OCI-LY1 (cell line): Measurements from ENCODE around the gene PIGX.

Experiments used
- H2AFZ ChIP-seq: fragments of 200-600 bp; sonication (generic), shearing (Covaris generic); 2 replicates; pipeline ENCODE4 v1.6.0; 2014; ENCODE audit warnings: antibody characterized with exemption, mild to moderate bottlenecking, low read length
- H3F3A ChIP-seq: fragments of 200-600 bp; sonication (generic), shearing (Covaris generic); 2 replicates; pipeline ENCODE4 v1.6.0; 2014; ENCODE audit warnings: mild to moderate bottlenecking, antibody characterized with exemption, low read length, moderate library complexity; ENCODE audit not compliant: insufficient read depth
- H3K27ac ChIP-seq: fragments of 200-600 bp; sonication (generic); 2 replicates; pipeline ENCODE4 v1.5.1; 2014; ENCODE audit warnings: low read length, mixed run types, mild to moderate bottlenecking, low read depth; ENCODE audit not compliant: poor library complexity, severe bottlenecking
- H3K27me3 ChIP-seq: fragments of 200-600 bp; sonication (generic); 2 replicates; pipeline ENCODE4 v1.6.0; 2014; ENCODE audit warnings: antibody characterized with exemption, mild to moderate bottlenecking, low read length, moderate library complexity; ENCODE audit not compliant: insufficient read depth
- H3K36me3 ChIP-seq: fragments of 200-600 bp; sonication (generic); 2 replicates; pipeline ENCODE4 v1.6.1; 2014; ENCODE audit warnings: mild to moderate bottlenecking, antibody characterized with exemption, low read length, moderate library complexity, mixed read lengths; ENCODE audit not compliant: insufficient read depth
- H3K4me1 ChIP-seq: fragments of 200-600 bp; sonication (generic); 2 replicates; pipeline ENCODE4 v1.5.1; 2014; ENCODE audit warnings: mild to moderate bottlenecking, low read length, moderate library complexity; ENCODE audit not compliant: insufficient read depth, severe bottlenecking
- H3K4me2 ChIP-seq: fragments of 200-600 bp; sonication (generic), shearing (Covaris generic); 2 replicates; pipeline ENCODE4 v1.6.1; 2014; ENCODE audit warnings: low read length
- H3K4me3 ChIP-seq: fragments of 200-600 bp; sonication (generic); 2 replicates; pipeline ENCODE4 v1.5.1; 2014; ENCODE audit warnings: low read length, low read depth, mild to moderate bottlenecking, mixed read lengths; ENCODE audit not compliant: poor library complexity, severe bottlenecking
- H3K79me2 ChIP-seq: fragments of 200-600 bp; shearing (Covaris generic); 2 replicates; pipeline ENCODE4 v1.6.1; 2016; ENCODE audit warnings: mixed run types, low read length, mixed read lengths; ENCODE audit not compliant: insufficient read depth
- H3K9ac ChIP-seq: fragments of 200-600 bp; sonication (generic), shearing (Covaris generic); 2 replicates; pipeline ENCODE4 v1.6.1; 2014; ENCODE audit warnings: mild to moderate bottlenecking, low read length, mixed read lengths
- H3K9me2 ChIP-seq: fragments of 200-600 bp; sonication (generic), shearing (Covaris generic); 2 replicates; pipeline ENCODE4 v1.6.1; 2014; ENCODE audit warnings: low read depth, mild to moderate bottlenecking, low read length, mixed read lengths
- H3K9me3 ChIP-seq: fragments of 200-600 bp; shearing (Covaris generic); 2 replicates; pipeline ENCODE4 v1.6.1; 2014; ENCODE audit warnings: low read length, mixed read lengths
- H4K20me1 ChIP-seq: fragments of 200-600 bp; sonication (generic), shearing (Covaris generic); 2 replicates; pipeline ENCODE4 v1.6.0; 2016; ENCODE audit warnings: mild to moderate bottlenecking, low read length; ENCODE audit not compliant: insufficient read depth
- EZH2 ChIP-seq: fragments of 200-600 bp; sonication (generic), shearing (Covaris generic); IDR thresholded peaks from 2 replicates; pipeline ENCODE4 v1.8.0; 2017; ENCODE audit warnings: borderline replicate concordance, mixed run types, mild to moderate bottlenecking, antibody characterized with exemption, low read length, moderate library complexity, mixed read lengths
- TF ChIP-seq, protein P1 (sequence below): fragments of 200-600 bp; sonication (generic), shearing (Covaris generic); IDR thresholded peaks from 2 replicates; pipeline ENCODE4 v1.5.1; 2017; ENCODE audit warnings: mild to moderate bottlenecking, antibody characterized with exemption, low read length, moderate library complexity, mixed read lengths

PIGX gene

GRCh38 chr3:196771067-196771466, 58.9 kb downstream of the PIGX start:
- Histone ChIP-seq H3K9ac (no peak overlapping the region), H3K9me3 (peaks cover 6% of the 10 kb centered on the region; the same call in 1 of the 2 replicates), H3K4me1 (peaks cover 9% of the 10 kb centered on the region), H3K4me2 (no peak overlapping the region), H2AFZ (no peak overlapping the region), H3K9me2 (no peaks in the 10 kb centered on the region), H3K27me3 (no peaks in the 10 kb centered on the region), H3K79me2 (peaks cover 93% of the 10 kb centered on the region), H3K4me3 (no peak overlapping the region), H3K36me3 (peaks cover 51% of the 10 kb centered on the region), H4K20me1 (no peaks in the 10 kb centered on the region), H3K27ac (no peak overlapping the region), H3F3A (no peaks in the 10 kb centered on the region)
- no peak for TF ChIP-seq EZH2
- TF ChIP-seq, protein P1, sequence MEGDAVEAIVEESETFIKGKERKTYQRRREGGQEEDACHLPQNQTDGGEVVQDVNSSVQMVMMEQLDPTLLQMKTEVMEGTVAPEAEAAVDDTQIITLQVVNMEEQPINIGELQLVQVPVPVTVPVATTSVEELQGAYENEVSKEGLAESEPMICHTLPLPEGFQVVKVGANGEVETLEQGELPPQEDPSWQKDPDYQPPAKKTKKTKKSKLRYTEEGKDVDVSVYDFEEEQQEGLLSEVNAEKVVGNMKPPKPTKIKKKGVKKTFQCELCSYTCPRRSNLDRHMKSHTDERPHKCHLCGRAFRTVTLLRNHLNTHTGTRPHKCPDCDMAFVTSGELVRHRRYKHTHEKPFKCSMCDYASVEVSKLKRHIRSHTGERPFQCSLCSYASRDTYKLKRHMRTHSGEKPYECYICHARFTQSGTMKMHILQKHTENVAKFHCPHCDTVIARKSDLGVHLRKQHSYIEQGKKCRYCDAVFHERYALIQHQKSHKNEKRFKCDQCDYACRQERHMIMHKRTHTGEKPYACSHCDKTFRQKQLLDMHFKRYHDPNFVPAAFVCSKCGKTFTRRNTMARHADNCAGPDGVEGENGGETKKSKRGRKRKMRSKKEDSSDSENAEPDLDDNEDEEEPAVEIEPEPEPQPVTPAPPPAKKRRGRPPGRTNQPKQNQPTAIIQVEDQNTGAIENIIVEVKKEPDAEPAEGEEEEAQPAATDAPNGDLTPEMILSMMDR, result no peak

DNA sequence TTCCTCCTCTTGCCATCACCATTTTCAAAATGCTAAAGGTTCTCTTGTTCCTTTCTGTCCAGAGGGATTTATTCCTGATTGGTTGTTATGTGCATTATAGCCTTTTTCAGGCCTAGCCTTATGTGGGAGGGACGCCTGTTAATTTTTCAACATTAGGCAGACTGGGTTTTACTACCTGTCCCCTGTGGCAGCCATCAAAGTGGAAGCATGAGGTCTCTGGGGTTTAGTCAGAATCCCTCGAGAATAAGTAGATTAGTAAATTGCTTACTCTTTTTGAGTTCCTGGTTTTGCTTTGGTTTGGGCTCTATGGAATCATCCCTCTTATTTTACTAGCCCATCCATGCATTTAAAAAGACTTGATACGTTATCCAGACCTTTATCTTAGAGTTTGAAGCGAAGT, 59.9 kb downstream of the PIGX start:
- Histone ChIP-seq H3K4me3 (no peak overlapping the region), H3K9me2 (no peaks in the 10 kb centered on the region), H3K36me3 (peaks cover 56% of the 10 kb centered on the region), H3K9ac (no peak overlapping the region), H3F3A (no peaks in the 10 kb centered on the region), H2AFZ (no peak overlapping the region), H3K4me1 (peaks cover 9% of the 10 kb centered on the region), H3K4me2 (no peak overlapping the region), H3K9me3 (peaks cover 14% of the 10 kb centered on the region), H3K27ac (no peak overlapping the region), H3K27me3 (no peaks in the 10 kb centered on the region), H3K79me2 (peaks cover 93% of the 10 kb centered on the region), H4K20me1 (no peaks in the 10 kb centered on the region)
- no peak for TF ChIP-seq EZH2
- TF ChIP-seq, protein P1, result no peak

- TF ChIP-seq, protein P1, result no peak
- no peak for TF ChIP-seq EZH2
Measured at GRCh38 chr3:196772897-196773296, 60.7 kb downstream of the PIGX start.

More at GRCh38 chr3:196772897-196773296, 60.7 kb downstream of the PIGX start:
- H3K9me3 ChIP-seq, result peaks cover 15% of the 10 kb centered on the region
- no peak overlapping the region for H3K27ac ChIP-seq
- H3K4me2 ChIP-seq, result no peak overlapping the region
- no peak overlapping the region for H3K9ac ChIP-seq
- peaks cover 9% of the 10 kb centered on the region for H3K4me1 ChIP-seq
- H3F3A ChIP-seq, result no peaks in the 10 kb centered on the region
- no peak overlapping the region for H3K4me3 ChIP-seq
- no peaks in the 10 kb centered on the region for H4K20me1 ChIP-seq
- H2AFZ ChIP-seq, result no peak overlapping the region
- peaks cover 59% of the 10 kb centered on the region for H3K36me3 ChIP-seq
- no peaks in the 10 kb centered on the region for H3K9me2 ChIP-seq
- H3K79me2 ChIP-seq, result peaks cover 94% of the 10 kb centered on the region
- no peaks in the 10 kb centered on the region for H3K27me3 ChIP-seq
